ENCODE measurements around the gene TELO2.

TELO2 gene

GRCh38 chr16:1534021-1535020, 41.2 kb downstream of the TELO2 start:
- DNase-seq (ENCODE audit: low read depth in 3 of 3, low spot score in 1 of 3) = no peak

GRCh38 chr16:1535391-1536291, 42.5 kb downstream of the TELO2 start:
- DNase-seq (ENCODE audit: low read depth in 3 of 3, low spot score in 1 of 3) = no peak

GRCh38 chr16:1536601-1537000, 43.4 kb downstream of the TELO2 start:
- no peak for DNase-seq (ENCODE audit: low read depth in 3 of 3, low spot score in 1 of 3)

- no peak for DNase-seq (ENCODE audit: low read depth in 3 of 3, low spot score in 1 of 3)
Observed at GRCh38 chr16:1537138-1537577, 44.0 kb downstream of the TELO2 start.

- no peak for DNase-seq (ENCODE audit: low read depth in 3 of 3, low spot score in 1 of 3)
Observed at GRCh38 chr16:1537763-1538289, 44.7 kb downstream of the TELO2 start.

GRCh38 chr16:1538804-1539520, 45.8 kb downstream of the TELO2 start:
- DNase-seq (ENCODE audit: low read depth in 3 of 3, low spot score in 1 of 3) = no peak

GRCh38 chr16:1539720-1540555, 46.8 kb downstream of the TELO2 start:
- DNase-seq (ENCODE audit: low read depth in 3 of 3, low spot score in 1 of 3) = no peak

- DNase-seq (ENCODE audit: low read depth in 3 of 3, low spot score in 1 of 3) = no peak
Observed at GRCh38 chr16:1540556-1540855, 47.3 kb downstream of the TELO2 start.

- DNase-seq (ENCODE audit: low read depth in 3 of 3, low spot score in 1 of 3) = no peak
Observed at GRCh38 chr16:1541293-1542165, 48.4 kb downstream of the TELO2 start.

GRCh38 chr16:1542166-1542500, 49.0 kb downstream of the TELO2 start:
- no peak for DNase-seq (ENCODE audit: low read depth in 3 of 3, low spot score in 1 of 3)

- no peak for DNase-seq (ENCODE audit: low read depth in 3 of 3, low spot score in 1 of 3)
Observed at GRCh38 chr16:1542533-1542932, 49.4 kb downstream of the TELO2 start.

- no peak for DNase-seq (ENCODE audit: low read depth in 3 of 3, low spot score in 1 of 3)
Observed at GRCh38 chr16:1543085-1543896, 50.1 kb downstream of the TELO2 start.

- no peak for DNase-seq (ENCODE audit: low read depth in 3 of 3, low spot score in 1 of 3)
Observed at GRCh38 chr16:1545044-1546040, 52.2 kb downstream of the TELO2 start.

GRCh38 chr16:1546430-1546829, 53.3 kb downstream of the TELO2 start:
- no peak for DNase-seq (ENCODE audit: low read depth in 3 of 3, low spot score in 1 of 3)

- DNase-seq (ENCODE audit: low read depth in 3 of 3, low spot score in 1 of 3) = no peak
Observed at GRCh38 chr16:1548233-1548632, 55.1 kb downstream of the TELO2 start.

- no peak for DNase-seq (ENCODE audit: low read depth in 3 of 3, low spot score in 1 of 3)
Observed at GRCh38 chr16:1548727-1549126, 55.6 kb downstream of the TELO2 start.

- DNase-seq (ENCODE audit: low read depth in 3 of 3, low spot score in 1 of 3) = no peak
Observed at GRCh38 chr16:1550069-1550468, 56.9 kb downstream of the TELO2 start.

All from stimulated activated CD4-positive, alpha-beta T cell treated with anti-CD3 and anti-CD28 coated beads, TNF-alpha, amount 100 ng/mL, for 1 hour (primary cell).